H1 (cell line): ENCODE measurements around the gene IGLL5. TPM values are rescaled to one million over a fixed set of nuclear protein-coding genes. Genes with fewer than 3 reads are reported as not detected.

Experiments used
- CTCF ChIA-PET: fragments of 300-600 bp; sonication (Branson Sonifier 250); formaldehyde crosslinking; loops from one replicate; lab custom pipeline; 2021; ENCODE audit not compliant: partially characterized antibody; lab: Charles Lee
- POLR2A ChIA-PET: fragments of 300-600 bp; sonication (Branson Sonifier 250); formaldehyde crosslinking; loops from one replicate; lab custom pipeline; 2021; ENCODE audit warnings: inconsistent platforms; ENCODE audit not compliant: partially characterized antibody; lab: Charles Lee
- DNase-seq, 2 experiments: peaks; one replicate each; pipeline versions ENCODE4 v3.0.0 to v3.0.0-alpha.2; 2010 to 2022; ENCODE audit warnings: low spot score in 2 of 2, low read depth in 1 of 2, mixed read lengths in 1 of 2
- FAIRE-seq: peaks from 2 replicates; lab custom pipeline; 2011; peaks lifted over from hg19 to GRCh38; lab: Jason Lieb, UNC
- H2AFZ ChIP-seq: 2 replicates; pipeline ENCODE4 v1.8.1; 2012; ENCODE audit warnings: low read length, inconsistent platforms
- H2AK5ac ChIP-seq: 2 replicates; pipeline ENCODE4 v1.6.1; 2013; ENCODE audit warnings: low read depth, low read length
- H2BK120ac ChIP-seq: replicated peaks from 2 replicates; pipeline ENCODE3; 2013; ENCODE audit warnings: low read depth, low read length, inconsistent platforms
- H2BK12ac ChIP-seq: 2 replicates; pipeline ENCODE4 v1.6.1; 2013; ENCODE audit warnings: low read depth, low read length
- H2BK15ac ChIP-seq: 2 replicates; pipeline ENCODE4 v1.6.1; 2013; ENCODE audit warnings: low read length
- H2BK20ac ChIP-seq: 2 replicates; pipeline ENCODE4 v1.6.1; 2013; ENCODE audit warnings: low read length
- H2BK5ac ChIP-seq: 2 replicates; pipeline ENCODE4 v1.6.1; 2013; ENCODE audit warnings: low read depth, low read length
- H3K14ac ChIP-seq: 2 replicates; pipeline ENCODE4 v1.6.1; 2013; ENCODE audit warnings: inconsistent platforms; ENCODE audit not compliant: insufficient read length
- H3K18ac ChIP-seq: 2 replicates; pipeline ENCODE4 v1.6.1; 2013; ENCODE audit warnings: low read length; ENCODE audit errors: extremely low read depth
- H3K23ac ChIP-seq: 2 replicates; pipeline ENCODE4 v1.6.1; 2013; ENCODE audit warnings: inconsistent platforms; ENCODE audit not compliant: insufficient read length
- H3K23me2 ChIP-seq: 2 replicates; pipeline ENCODE4 v1.6.1; 2013; ENCODE audit warnings: low read depth, low read length
- H3K27ac ChIP-seq: 2 replicates; pipeline ENCODE4 v1.6.1; 2011; ENCODE audit warnings: low read depth, low read length, inconsistent platforms
- H3K27me3 ChIP-seq, 4 experiments: replicated peaks in 1 of 4; 1 replicate in 1 of 4; 2 replicates in 3 of 4; pipeline versions ENCODE4 v1.6.1 to v1.8.1; 2011 to 2013; ENCODE audit warnings: low read length in 3 of 4, mild to moderate bottlenecking in 3 of 4, inconsistent platforms in 2 of 4, mixed read lengths in 2 of 4, moderate library complexity in 1 of 4; ENCODE audit not compliant: control insufficient read depth in 3 of 4, insufficient read depth in 3 of 4; ENCODE audit errors: extremely low read depth in 1 of 4
- H3K36me3 ChIP-seq, 4 experiments: 2 replicates each; pipeline versions ENCODE4 v1.6.1 to v1.8.1; 2011 to 2013; ENCODE audit warnings: mild to moderate bottlenecking in 4 of 4, low read length in 3 of 4, moderate library complexity in 2 of 4, control low read depth in 1 of 4, inconsistent platforms in 1 of 4; ENCODE audit not compliant: insufficient read depth in 4 of 4, control insufficient read depth in 2 of 4
- H3K4ac ChIP-seq: replicated peaks from 2 replicates; pipeline ENCODE3; 2013; ENCODE audit warnings: low read length, low read depth, mixed read lengths, inconsistent platforms; ENCODE audit not compliant: insufficient read length
- H3K4me1 ChIP-seq, 4 experiments: replicated peaks in 1 of 4; 1 replicate in 1 of 4; 2 replicates in 3 of 4; pipeline versions ENCODE4 v1.6.1 to v1.8.1; 2011 to 2013; ENCODE audit warnings: low read length in 3 of 4, inconsistent platforms in 2 of 4, mixed read lengths in 1 of 4; ENCODE audit not compliant: insufficient read depth in 4 of 4, control insufficient read depth in 3 of 4
- H3K4me2 ChIP-seq, 2 experiments: 2 replicates each; pipeline versions ENCODE4 v1.6.1 to v1.8.1; 2011 to 2013; ENCODE audit warnings: low read depth in 2 of 2, low read length in 2 of 2, control low read depth in 1 of 2, inconsistent platforms in 1 of 2, mild to moderate bottlenecking in 1 of 2; ENCODE audit not compliant: insufficient read depth in 1 of 2
- H3K4me3 ChIP-seq, 4 experiments: fragments of 200-600, 300-600 bp in 1 of 4; sonication (generic), shearing (Covaris generic), sonication (Bioruptor Twin) in 1 of 4; 2 replicates each; pipeline versions ENCODE4 v1.5.1 to v1.8.1; 2011 to 2016; ENCODE audit warnings: low read length in 4 of 4, low read depth in 3 of 4, control low read depth in 2 of 4, inconsistent platforms in 2 of 4, mild to moderate bottlenecking in 2 of 4, mixed read lengths in 1 of 4, moderate library complexity in 1 of 4; ENCODE audit not compliant: insufficient read depth in 2 of 4; ENCODE audit errors: extremely low read depth in 1 of 4
- H3K56ac ChIP-seq: replicated peaks from 2 replicates; pipeline ENCODE3; 2013; ENCODE audit warnings: low read depth, mild to moderate bottlenecking, mixed read lengths, low read length, inconsistent platforms; ENCODE audit not compliant: insufficient read length
- H3K79me1 ChIP-seq: 2 replicates; pipeline ENCODE4 v1.6.1; 2013; ENCODE audit warnings: low read depth, low read length, control low read depth
- H3K79me2 ChIP-seq, 2 experiments: 2 replicates each; pipeline versions ENCODE4 v1.6.1 to v1.8.1; 2012 to 2013; ENCODE audit warnings: low read length in 2 of 2, mild to moderate bottlenecking in 2 of 2, inconsistent platforms in 1 of 2; ENCODE audit not compliant: insufficient read depth in 2 of 2, control insufficient read depth in 1 of 2
- H3K9ac ChIP-seq, 4 experiments: replicated peaks in 1 of 4; 1 replicate in 1 of 4; 2 replicates in 3 of 4; pipeline versions ENCODE4 v1.6.1 to v1.8.1; 2011 to 2013; ENCODE audit warnings: low read depth in 3 of 4, low read length in 3 of 4, control low read depth in 2 of 4, mild to moderate bottlenecking in 2 of 4, moderate library complexity in 2 of 4, inconsistent platforms in 1 of 4; ENCODE audit errors: extremely low read depth in 1 of 4
- H3K9me3 ChIP-seq, 2 experiments: 2 replicates each; pipeline versions ENCODE4 v1.6.1 to v1.8.1; 2012 to 2013; ENCODE audit warnings: mild to moderate bottlenecking in 2 of 2, moderate library complexity in 2 of 2, control low read depth in 1 of 2, inconsistent platforms in 1 of 2, low read depth in 1 of 2, low read length in 1 of 2, mixed read lengths in 1 of 2; ENCODE audit not compliant: insufficient read depth in 2 of 2
- H4K20me1 ChIP-seq, 2 experiments: replicated peaks in 1 of 2; 2 replicates each; pipeline versions ENCODE3 to v1.8.1; 2011 to 2013; ENCODE audit warnings: inconsistent platforms in 2 of 2, low read length in 2 of 2, mild to moderate bottlenecking in 1 of 2; ENCODE audit not compliant: insufficient read depth in 2 of 2, control insufficient read depth in 1 of 2
- H4K5ac ChIP-seq: 2 replicates; pipeline ENCODE4 v1.6.1; 2013; ENCODE audit warnings: low read length, low read depth, mixed read lengths, inconsistent platforms; ENCODE audit not compliant: insufficient read length
- H4K8ac ChIP-seq: 2 replicates; pipeline ENCODE4 v1.8.0; 2013; ENCODE audit warnings: mild to moderate bottlenecking, moderate library complexity, low read length, inconsistent platforms; ENCODE audit not compliant: insufficient read depth; ENCODE audit errors: extremely low read depth
- H4K91ac ChIP-seq: replicated peaks from 2 replicates; pipeline ENCODE3; 2013; ENCODE audit warnings: low read length, mixed read lengths, inconsistent platforms; ENCODE audit not compliant: insufficient read length
- CBX8 ChIP-seq: fragments of 300-800, 300-1000 bp; sonication (generic); IDR thresholded peaks from 2 replicates; pipeline ENCODE4 v1.7.1; 2016; ENCODE audit warnings: low read depth, low read length, borderline replicate concordance
- CTCF ChIP-seq, 3 experiments: IDR thresholded peaks; 1 replicate in 2 of 3; 2 replicates in 1 of 3; pipeline versions ENCODE4 v1.5.1 to v1.6.1; 2011; ENCODE audit warnings: low read length in 3 of 3, mild to moderate bottlenecking in 3 of 3, inconsistent platforms in 2 of 3, low read depth in 1 of 3, moderate library complexity in 1 of 3; ENCODE audit not compliant: insufficient read depth in 1 of 3; ENCODE audit errors: control extremely low read depth in 1 of 3
- HDAC2 ChIP-seq, 2 experiments: fragments of 300-600 bp in 1 of 2; sonication (generic) in 1 of 2; IDR thresholded peaks; 2 replicates each; pipeline ENCODE4 v1.6.1; 2011 to 2012; ENCODE audit warnings: low read depth in 2 of 2, low read length in 2 of 2, mild to moderate bottlenecking in 2 of 2, moderate library complexity in 2 of 2, borderline replicate concordance in 1 of 2, inconsistent platforms in 1 of 2
- POU5F1 ChIP-seq: IDR thresholded peaks from 2 replicates; pipeline ENCODE4 v1.6.1; 2011; ENCODE audit warnings: low read depth, mild to moderate bottlenecking, low read length, moderate library complexity
- WGBS, 2 experiments: shearing (Covaris generic) in 1 of 2; methylation state at CpG; one replicate each; pipeline versions ENCODE4 v1.1.6 to v1.1.7; 2013 to 2015; ENCODE audit warnings: low lambda C conversion rate in 2 of 2, mixed read lengths in 2 of 2, inconsistent platforms in 1 of 2, low coverage in 1 of 2, missing lambda C conversion rate in 1 of 2; ENCODE audit not compliant: insufficient replicate concordance in 2 of 2, insufficient coverage in 1 of 2, insufficient read length in 1 of 2; ENCODE audit errors: extremely low coverage in 1 of 2, missing lambda C conversion rate in 1 of 2; 5-methylcytosine and 5-hydroxymethylcytosine counted together
- polyA plus RNA-seq, 7 experiments: library from polyadenylated mRNA; depleted of rRNA in 3 of 7; stranded (reverse) in 5 of 7; unstranded in 2 of 7; fragments of >200 nt in 5 of 7; fragments of 200-250 nt in 2 of 7; gene quantifications; 1 replicate in 5 of 7; 2 replicates in 1 of 7; 4 replicates in 1 of 7; pipeline versions ENCODE4 v1.2.1 to v1.2.3, GENCODE V29; 2011 to 2013; ENCODE audit warnings: missing spikeins in 2 of 7, mixed read lengths in 2 of 7
- total RNA-seq: library from RNA; stranded (reverse); fragmentation: NEBNext Ultra II Directional; extraction: Animal tissue kit (Norgen Biotek cat#: 25700); gene quantifications from 2 replicates; pipeline ENCODE4 v1.2.1, GENCODE V29; 2021

Gene IGLL5
- total and polyA plus RNA-seq, 2 of the 8 experiments (the other 6 are each of a cell fraction or from before 2014, with no cell fraction given): not detected

- Histone ChIP-seq H3K4ac (no peak overlapping the region), H3K27ac (no peak overlapping the region), H3K9ac (no peak overlapping the region), H3K4me1 (no peaks in the 10 kb centered on the region; a peak in 1 of 7 replicates), H3K79me1 (no peaks in the 10 kb centered on the region), H2BK5ac (no peak overlapping the region), H3K56ac (no peak overlapping the region), H2BK12ac (no peak overlapping the region), H2AFZ (no peak overlapping the region), H4K8ac (no peak overlapping the region), H4K20me1 (no peaks in the 10 kb centered on the region), H3K23ac (no peak overlapping the region), H2AK5ac (no peak overlapping the region), H3K4me2 (no peak overlapping the region), H2BK120ac (no peak overlapping the region), H4K5ac (no peak overlapping the region), H3K18ac (no peak overlapping the region), H3K36me3 (no peaks in the 10 kb centered on the region), H2BK15ac (no peak overlapping the region), H3K9me3 (peaks cover 22 to 59% of the 10 kb centered on the region in 2 experiments; a peak in 3 of 4 replicates), H3K23me2 (peaks cover 4% of the 10 kb centered on the region; the same call in 1 of the 2 replicates), H3K4me3 (no peak overlapping the region), H3K27me3 (peaks cover 1 to 13% (median 4%) of the 10 kb centered on the region in 4 experiments; a peak in 4 of 7 replicates), H2BK20ac (no peak overlapping the region), H4K91ac (no peak overlapping the region), H3K79me2 (no peaks in the 10 kb centered on the region), H3K14ac (no peak overlapping the region)
- TF ChIP-seq HDAC2 (IDR thresholded peaks at IDR 0.05; ENCODE audit: borderline replicate concordance in 1 of 2, low read depth in 2 of 2, low read length in 2 of 2) (no peak), CTCF (IDR thresholded peaks at IDR 0.05; ENCODE audit: control extremely low read depth in 1 of 3, insufficient read depth in 1 of 3, low read depth in 1 of 3, low read length in 3 of 3) (peak in 2 of 3 experiments; percentile 31 to 37; a peak in 3 of 4 replicates), CBX8 (no peak), POU5F1 (no peak)
- CTCF ChIA-PET: interaction anchor here (0.5 kb wide), 1 partner anchor 447 kb away, joined by 3 read pairs; no protein-coding TSS in a partner anchor
- 63% methylated on average over 2 of the region's 4 CpGs; no CpG with 5 or more reads in 1 of the 2 experiments for WGBS, 2 experiments
- FAIRE-seq (no peak), DNase-seq (no peak)
- POLR2A ChIA-PET: no interaction called here
These were observed 48.0 kb downstream of the IGLL5 start for GRCh38 chr22:22935546-22936157.
